ENCODE data around the gene RHBDL3.
"Not testable (repeated sequence)": the region's sequence is repeated elsewhere in the genome, so short reads cannot be mapped to it uniquely, and the experiment has no call there.

RHBDL3 gene, protein sequence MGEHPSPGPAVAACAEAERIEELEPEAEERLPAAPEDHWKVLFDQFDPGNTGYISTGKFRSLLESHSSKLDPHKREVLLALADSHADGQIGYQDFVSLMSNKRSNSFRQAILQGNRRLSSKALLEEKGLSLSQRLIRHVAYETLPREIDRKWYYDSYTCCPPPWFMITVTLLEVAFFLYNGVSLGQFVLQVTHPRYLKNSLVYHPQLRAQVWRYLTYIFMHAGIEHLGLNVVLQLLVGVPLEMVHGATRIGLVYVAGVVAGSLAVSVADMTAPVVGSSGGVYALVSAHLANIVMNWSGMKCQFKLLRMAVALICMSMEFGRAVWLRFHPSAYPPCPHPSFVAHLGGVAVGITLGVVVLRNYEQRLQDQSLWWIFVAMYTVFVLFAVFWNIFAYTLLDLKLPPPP

DNA sequence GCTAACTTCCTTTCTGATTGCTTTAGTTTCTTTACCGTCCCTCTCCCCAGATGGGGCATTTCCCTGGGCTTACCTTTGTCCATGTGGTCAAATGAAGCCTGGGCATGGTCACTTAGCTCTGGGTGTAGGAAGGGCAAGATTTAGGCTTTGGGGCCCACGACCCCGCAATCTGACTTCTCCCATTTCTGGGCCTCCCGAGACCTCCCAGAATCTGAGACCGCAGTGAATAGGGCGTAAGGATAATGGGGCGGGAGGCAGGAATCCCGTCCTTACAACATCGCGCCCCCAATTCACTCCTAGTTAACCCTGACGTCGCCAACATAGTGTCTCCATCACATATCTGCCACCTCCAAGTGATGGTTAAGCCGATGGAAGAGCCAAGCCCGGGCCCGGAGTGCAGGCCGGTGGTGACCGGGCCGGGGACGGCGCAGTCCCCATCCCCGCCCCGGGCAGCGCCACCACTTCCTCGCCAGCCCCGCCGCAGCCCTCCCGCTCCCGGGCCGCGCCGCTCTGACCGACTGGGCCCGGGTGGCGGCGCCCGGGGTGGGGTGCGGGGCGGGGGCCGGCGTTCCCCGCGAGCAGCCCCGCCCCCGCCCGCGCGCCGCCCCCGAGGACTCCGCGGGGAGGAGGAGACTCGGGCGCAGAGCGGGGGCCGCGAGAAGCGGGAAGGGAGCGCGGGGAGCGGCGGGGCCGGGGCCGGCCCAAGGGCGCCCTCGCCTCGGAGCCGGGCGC lies at the start of gene RHBDL3:
TSS of gene RHBDL3 (plus strand) at position 641 of the 732 bp plus-strand sequence. CDS start 358 bp downstream, outside the sequence.
- DNase-seq: no peak

- DNase-seq: no peak
Observed at GRCh38 chr17:32222621-32223020, 43.0 kb upstream of the RHBDL3 start.

GRCh38 chr17:32223703-32224102 lies 41.9 kb upstream of the RHBDL3 start:
- no peak for DNase-seq

DNA sequence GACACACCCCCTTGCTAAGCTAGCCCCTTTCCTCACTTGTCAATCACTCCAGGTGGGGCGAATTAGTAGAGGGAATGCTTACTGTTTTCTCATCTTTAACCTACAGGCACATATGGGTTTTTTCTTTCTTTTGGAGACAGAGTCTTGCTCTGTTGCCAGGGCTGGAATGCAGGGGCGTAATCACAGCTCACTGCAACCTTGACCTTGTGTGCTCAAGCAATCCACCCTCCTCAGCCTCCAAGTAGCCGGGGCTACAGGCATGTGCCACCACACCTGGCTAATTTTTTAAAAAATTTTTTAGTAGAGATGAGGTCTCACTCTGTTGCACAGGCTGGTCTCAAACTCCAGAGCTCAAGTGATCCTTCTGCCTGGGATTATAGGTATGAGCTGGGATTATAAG lies 38.7 kb upstream of the RHBDL3 start:
- no peak for DNase-seq

DNA sequence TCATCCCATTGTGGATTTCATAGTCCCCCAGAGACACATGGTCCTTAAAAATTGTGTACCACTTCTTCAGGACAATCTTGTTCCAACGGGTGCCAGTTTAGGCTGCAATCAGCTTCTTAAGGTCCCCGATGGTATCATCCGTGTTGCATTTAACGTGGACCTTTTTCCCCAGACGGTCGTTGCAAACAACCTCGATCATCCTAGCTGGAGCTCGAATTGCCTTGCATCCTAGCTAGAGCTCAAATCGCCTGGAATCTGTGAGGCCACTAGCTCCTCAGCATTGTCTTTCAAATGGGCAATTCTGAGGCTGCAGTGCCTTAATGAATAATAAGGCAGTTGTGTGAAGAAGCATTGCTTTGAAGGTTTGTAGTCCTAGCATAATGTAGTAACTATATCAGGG lies 37.7 kb upstream of the RHBDL3 start:
- DNase-seq: no peak

DNA sequence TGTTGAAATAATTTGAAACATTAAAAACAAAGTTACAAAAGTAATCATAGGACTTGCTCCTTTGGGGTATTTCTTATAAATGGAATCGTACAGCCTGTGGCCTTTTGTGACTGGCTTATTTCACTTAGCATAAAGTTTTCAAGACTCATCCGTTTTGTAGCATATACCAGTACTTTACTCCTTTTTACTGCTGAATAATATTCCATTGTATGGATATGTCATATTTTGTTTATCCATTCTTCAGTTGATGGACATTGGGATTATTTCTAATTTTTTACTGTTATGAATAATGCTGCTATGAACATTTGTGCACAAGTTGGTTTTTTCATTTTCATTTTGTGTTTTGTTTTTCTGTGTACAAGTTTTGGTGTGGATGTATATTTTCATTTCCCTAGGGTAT lies 30.0 kb upstream of the RHBDL3 start:
- no peak for DNase-seq

DNA sequence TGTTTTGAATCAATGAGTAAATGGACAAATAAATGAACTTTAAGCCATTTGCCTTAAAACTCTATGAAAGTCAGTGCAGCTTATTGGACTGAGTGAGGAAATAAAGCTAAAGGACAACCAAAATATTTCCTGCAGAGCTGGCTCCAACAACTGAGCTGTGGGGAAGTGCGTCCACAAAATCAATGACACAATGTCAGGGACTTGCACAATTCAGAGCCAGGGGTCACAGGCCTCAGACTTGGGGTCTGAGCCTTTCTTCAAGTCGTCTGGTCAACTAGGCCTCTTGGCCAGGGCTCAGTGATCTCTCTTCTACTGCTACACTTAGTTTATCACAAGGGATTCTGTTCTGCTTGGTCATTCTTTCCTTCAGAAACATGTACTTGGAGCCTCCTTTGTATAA lies 26.2 kb upstream of the RHBDL3 start:
- peak; percentile 24 for DNase-seq

DNA sequence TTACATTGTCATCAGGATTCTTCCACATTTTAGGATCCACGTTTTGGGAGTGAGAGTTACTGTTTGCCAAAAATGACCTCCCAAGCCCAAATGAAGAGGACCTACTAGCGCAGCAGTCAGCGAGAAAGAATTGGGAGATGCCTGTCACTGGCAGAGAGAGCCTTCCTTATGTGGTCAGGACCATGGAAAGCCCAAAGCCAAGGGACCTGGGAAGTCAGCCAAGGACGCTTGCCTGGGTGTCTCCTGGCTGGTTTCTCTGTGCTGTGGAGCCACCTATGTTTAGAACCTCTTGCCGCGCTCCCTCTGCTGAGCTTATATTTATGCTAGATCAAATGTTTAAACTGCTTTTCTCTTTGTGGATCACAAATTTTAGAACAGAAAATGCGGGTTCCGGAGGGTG lies 24.9 kb upstream of the RHBDL3 start:
- DNase-seq: no peak

GRCh38 chr17:32241640-32242039 lies 24.0 kb upstream of the RHBDL3 start:
- no peak for DNase-seq

- DNase-seq: no peak
Observed at GRCh38 chr17:32249475-32249874, 16.2 kb upstream of the RHBDL3 start.

DNA sequence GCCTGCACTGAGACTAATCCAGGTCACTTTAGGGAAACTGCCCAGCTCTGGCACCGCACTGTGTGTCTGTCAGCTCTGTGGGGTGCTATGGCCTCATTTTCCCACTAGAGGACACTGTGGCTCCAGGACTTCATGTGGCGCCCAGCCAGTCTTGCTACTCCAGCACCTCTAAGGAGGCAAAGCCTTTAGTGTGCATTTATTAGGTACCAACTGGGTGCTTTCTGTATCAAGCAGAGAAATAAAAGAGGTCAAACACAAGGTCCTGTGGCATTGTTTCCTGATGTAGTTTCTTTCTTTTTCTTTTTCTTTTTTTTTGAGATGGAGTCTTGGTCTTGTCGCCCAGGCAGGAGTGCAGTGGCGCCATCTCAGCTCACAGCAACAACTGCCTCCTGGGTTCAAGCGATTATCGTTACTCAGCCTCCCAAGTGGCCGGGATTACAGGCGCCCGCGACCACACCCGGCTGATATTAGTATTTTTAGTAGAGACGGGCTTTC lies 12.5 kb upstream of the RHBDL3 start:
- peak; percentile 78 for DNase-seq

DNA sequence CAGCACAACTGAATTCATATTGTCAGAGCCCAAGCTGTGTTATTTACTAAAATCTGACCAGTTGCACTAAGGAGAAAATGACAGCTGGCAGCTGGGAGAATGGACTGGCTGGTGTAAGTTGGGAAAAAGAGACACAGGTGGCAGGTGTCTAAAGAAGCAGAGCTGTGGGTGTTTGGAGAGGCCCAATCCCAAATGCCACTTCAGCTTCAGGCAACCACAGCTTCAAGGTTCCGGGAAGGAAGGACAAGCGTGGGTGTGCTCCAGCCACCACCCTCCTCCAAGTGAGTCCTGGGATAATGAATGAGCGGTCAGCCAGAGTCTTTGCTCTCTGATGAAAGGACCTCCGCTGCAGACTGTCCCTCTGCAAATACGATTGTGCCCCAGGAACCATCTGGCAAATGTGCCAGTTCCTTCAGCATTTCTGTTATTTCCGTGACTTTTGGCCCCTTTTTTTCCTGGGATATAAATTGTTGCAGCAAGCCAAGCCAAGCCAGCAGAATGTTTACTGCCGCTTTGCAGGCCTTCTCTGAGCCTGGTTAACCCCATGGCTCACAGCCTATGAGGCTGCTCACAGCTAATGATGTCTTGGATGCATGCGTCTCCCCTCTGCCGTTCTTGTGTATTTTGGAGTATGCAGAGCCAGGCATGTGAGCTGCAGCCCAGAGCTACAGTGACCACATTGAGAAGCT lies 9.5 kb upstream of the RHBDL3 start:
- DNase-seq: no peak

DNA sequence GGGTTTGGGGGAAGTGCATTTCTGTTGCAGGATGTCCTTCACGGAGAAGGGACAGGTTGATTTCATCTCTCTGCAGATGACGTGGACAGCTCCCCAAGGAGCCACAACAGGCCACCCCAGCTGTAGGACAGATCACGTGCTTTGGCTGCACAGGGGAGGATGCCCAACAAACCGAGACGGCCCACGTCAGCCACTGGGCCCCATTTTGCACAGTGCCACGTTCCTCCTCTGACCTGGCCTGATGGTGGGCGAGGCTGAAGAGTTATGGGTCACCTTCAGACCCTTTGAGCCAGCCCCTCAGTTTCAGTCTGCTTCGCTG lies 9.0 kb upstream of the RHBDL3 start:
- no peak for DNase-seq

- no peak for DNase-seq
Observed at GRCh38 chr17:32258383-32259140, 7.1 kb upstream of the RHBDL3 start.

DNA sequence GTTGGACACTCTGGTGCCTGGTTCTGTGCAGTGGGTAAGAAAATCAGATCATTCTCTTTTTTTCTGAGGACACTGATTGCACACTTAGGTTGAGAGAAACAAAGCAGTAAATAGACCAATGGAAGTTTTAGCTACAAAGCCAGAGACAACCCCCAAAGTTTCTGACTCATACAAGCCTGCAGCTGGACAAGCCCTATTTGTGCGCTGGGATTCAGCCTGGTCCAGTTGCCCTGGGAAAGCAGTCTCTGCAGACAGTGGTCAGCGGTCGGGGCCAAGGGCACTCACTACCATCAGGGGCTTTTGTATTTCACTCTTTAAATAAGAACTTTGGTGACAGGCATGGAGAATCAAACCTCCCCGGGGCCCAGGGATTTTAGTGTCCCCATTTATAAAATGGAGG lies 6.0 kb upstream of the RHBDL3 start:
- DNase-seq: no peak

- no peak for DNase-seq
Observed at GRCh38 chr17:32261417-32261736, 4.3 kb upstream of the RHBDL3 start.

- DNase-seq: no peak
Observed at GRCh38 chr17:32261936-32262510, 3.6 kb upstream of the RHBDL3 start.

GRCh38 chr17:32263515-32263914 lies 2.1 kb upstream of the RHBDL3 start:
- DNase-seq: not testable (repeated sequence)

DNA sequence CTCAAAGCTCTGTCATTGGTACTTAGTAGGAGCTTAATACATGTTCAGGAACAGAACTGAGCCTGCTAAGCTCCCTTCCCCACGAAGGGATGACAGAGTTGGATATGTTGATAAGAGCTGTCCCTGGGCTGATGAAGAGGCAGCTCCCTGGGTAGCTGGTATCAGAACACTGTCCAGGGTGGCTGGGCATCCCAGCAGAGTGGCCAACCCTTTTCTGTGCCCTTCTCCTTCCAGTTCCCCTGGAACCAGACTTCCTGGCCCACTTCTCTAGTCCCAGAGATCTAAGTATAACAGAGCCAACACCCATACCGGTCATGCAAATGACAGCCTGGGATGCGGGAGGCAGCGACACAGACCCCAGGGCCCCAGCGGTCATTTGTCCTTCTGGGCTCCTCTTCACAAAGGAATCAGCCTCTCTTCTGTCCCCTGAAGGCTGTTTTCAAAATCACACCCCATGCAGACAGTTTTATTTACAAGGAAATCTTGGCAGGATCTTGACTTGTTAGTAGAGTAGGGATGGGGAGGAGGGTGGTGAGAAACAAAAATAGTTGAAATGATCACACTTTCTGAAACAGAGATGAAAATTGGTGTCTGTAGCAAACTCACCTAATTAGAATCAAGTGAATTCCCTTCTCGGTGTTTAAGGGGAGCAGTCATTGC lies 1.4 kb upstream of the RHBDL3 start:
- no peak for DNase-seq

DNA sequence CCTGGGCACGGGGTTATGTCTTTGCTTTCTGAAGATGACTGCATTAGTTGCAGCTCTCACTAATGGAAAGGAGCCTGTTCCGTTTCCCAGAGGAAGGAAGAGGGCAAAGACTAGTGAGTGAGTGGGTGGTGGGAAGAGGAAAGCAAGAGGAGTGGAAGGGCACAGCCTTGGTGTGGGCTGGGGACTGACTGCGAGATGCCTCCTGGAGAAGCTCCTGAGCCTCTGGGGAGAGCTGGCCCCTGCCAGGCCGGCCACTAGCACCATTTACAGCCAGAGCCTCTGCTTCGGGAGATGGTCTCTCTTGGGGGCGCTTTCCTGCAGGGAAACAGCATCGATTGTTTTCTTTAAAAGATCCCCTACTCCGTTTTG lies 825 bp upstream of the RHBDL3 start:
- DNase-seq: peak; percentile 25

GRCh38 chr17:32266051-32266388 lies 388 bp downstream of the RHBDL3 start:
- DNase-seq: no peak
